ENCODE data around the gene PHAF1.

The PHAF1 gene

DNA sequence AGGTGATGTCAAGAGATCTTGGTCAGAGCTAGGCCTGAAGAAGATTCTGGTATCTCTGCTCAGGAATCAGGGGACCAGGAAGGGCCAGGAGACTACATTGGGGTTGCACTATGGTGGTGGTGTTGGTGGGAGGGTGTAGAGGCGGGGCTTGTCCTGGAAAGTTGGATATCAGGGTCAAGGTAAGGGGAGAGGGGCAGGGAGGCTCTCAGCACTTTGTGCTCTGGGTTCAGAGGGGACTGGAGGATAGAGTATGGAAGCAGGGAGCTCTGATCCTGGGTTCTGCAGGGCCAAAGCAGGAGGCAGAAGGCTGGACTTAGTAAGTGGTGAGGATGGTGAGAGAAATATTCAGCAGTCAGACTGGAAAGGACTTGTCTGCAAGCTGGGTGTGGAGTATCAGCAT, 63.6 kb downstream of the PHAF1 start:
- TF ChIP-seq, protein P1, sequence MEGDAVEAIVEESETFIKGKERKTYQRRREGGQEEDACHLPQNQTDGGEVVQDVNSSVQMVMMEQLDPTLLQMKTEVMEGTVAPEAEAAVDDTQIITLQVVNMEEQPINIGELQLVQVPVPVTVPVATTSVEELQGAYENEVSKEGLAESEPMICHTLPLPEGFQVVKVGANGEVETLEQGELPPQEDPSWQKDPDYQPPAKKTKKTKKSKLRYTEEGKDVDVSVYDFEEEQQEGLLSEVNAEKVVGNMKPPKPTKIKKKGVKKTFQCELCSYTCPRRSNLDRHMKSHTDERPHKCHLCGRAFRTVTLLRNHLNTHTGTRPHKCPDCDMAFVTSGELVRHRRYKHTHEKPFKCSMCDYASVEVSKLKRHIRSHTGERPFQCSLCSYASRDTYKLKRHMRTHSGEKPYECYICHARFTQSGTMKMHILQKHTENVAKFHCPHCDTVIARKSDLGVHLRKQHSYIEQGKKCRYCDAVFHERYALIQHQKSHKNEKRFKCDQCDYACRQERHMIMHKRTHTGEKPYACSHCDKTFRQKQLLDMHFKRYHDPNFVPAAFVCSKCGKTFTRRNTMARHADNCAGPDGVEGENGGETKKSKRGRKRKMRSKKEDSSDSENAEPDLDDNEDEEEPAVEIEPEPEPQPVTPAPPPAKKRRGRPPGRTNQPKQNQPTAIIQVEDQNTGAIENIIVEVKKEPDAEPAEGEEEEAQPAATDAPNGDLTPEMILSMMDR (IDR thresholded peaks at IDR 0.05; ENCODE audit: low read depth, low read length, missing control alignments) = no peak
- DNase-seq (ENCODE audit: extremely low read depth, low read depth) = no peak
- H3K4me3 ChIP-seq (replicated peaks; ENCODE audit: low read depth, low read length) = peak overlapping the region; percentile 43

- TF ChIP-seq, protein P1 (IDR thresholded peaks at IDR 0.05; ENCODE audit: low read depth, low read length, missing control alignments) = no peak
- peak overlapping the region; percentile 43 for H3K4me3 ChIP-seq (replicated peaks; ENCODE audit: low read depth, low read length)
- DNase-seq (ENCODE audit: extremely low read depth, low read depth) = no peak
Measured at GRCh38 chr16:67173808-67174705, 64.3 kb downstream of the PHAF1 start.

DNA sequence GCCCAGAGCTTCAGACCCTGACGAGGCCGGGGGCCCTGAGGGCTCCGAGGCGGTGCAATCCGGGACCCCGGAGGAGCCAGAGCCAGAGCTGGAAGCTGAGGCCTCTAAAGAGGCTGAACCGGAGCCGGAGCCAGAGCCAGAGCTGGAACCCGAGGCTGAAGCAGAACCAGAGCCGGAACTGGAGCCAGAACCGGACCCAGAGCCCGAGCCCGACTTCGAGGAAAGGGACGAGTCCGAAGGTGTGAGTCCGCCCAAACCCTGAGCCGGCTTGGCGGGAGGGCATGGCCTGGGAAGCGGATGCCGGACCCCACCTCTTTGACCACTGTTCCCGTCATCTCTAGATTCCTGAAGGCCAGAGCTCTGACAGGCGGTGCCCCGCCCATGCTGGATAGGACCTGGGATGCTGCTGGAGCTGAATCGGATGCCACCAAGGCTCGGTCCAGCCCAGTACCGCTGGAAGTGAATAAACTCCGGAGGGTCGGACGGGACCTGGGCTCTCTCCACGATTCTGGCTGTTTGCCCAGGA, 65.0 kb downstream of the PHAF1 start:
- TF ChIP-seq, protein P1 (IDR thresholded peaks at IDR 0.05; ENCODE audit: low read depth, low read length, missing control alignments) = no peak
- no peak for DNase-seq (ENCODE audit: extremely low read depth, low read depth)
- H3K4me3 ChIP-seq (replicated peaks; ENCODE audit: low read depth, low read length) = peak overlapping the region; percentile 43

DNA sequence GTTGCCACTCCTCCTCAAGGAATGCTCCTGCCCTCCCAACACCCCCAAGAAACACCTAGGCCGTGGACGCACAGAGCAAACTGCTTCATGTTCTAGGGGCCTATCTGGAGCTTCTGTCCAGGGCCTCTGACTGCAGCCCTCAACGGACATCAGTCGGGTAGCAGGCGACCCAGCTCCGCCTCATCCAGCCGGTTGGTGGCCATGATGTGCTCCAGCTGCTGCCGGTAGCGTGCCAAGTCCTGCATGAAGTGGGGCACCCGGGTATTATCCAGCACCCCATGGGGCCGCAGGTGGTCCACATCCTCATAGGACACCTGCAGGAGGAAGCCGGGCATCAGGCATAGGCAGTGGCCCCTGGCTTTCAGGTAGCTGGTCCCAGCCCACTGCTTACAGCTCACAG, 66.9 kb downstream of the PHAF1 start:
- TF ChIP-seq, protein P1 (IDR thresholded peaks at IDR 0.05; ENCODE audit: low read depth, low read length, missing control alignments) = no peak
- DNase-seq (ENCODE audit: extremely low read depth, low read depth) = no peak
- no peak overlapping the region for H3K4me3 ChIP-seq (replicated peaks; ENCODE audit: low read depth, low read length)

- DNase-seq (ENCODE audit: extremely low read depth, low read depth) = no peak
- H3K4me3 ChIP-seq (replicated peaks; ENCODE audit: low read depth, low read length) = peak overlapping the region; percentile 15
- TF ChIP-seq, protein P1 (IDR thresholded peaks at IDR 0.05; ENCODE audit: low read depth, low read length, missing control alignments) = no peak
Measured at GRCh38 chr16:67177743-67178699, 68.3 kb downstream of the PHAF1 start.

GRCh38 chr16:67179421-67180080, 69.8 kb downstream of the PHAF1 start:
- DNase-seq (ENCODE audit: extremely low read depth, low read depth) = no peak
- TF ChIP-seq, protein P1 (IDR thresholded peaks at IDR 0.05; ENCODE audit: low read depth, low read length, missing control alignments) = peak; percentile 20
- no peak overlapping the region for H3K4me3 ChIP-seq (replicated peaks; ENCODE audit: low read depth, low read length)

All from HFF-Myc (cell line).